ENCODE data around the gene MED26.

DNA sequence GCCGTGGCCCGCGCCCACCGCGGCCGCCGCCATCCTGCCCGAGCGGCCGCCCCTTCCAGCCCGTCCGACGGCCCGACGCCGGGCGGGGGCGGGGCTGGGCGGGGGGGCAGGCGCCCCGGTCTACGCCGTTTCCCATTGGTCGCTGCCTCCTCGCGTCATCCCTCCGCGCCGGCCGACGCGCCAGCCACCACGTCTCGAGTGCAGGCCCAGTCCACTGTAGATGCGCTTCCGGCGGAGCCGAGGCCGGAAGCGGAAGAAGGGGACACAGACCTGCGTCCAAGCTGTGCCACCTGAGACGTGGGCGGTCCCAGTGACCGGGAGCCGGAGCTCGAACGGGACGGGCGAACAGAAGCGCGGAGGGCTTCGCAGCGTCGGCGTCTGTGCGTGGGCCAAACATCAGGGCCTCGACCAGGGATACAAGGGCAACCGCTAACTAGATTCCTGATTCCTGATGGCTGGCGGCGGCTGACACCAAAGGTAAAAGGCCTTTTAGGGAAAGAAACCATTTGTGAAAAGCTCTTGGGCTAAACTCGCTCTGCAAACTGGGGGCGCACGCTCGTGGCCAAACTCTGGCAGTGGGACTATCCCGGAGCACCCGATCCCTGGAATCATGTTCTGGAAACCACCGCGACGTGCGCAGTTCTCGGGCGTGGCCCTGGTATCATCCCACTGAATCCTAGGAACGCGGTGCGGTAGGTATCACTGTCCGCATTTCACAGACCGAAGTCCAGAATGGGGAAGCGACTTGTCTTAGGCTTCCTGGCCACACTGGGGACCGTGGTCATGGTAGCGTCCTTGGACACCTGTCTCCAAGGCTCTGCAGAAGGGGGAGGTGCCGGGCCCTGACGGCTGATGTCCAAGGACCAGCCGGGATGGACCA, 55.4 kb downstream of the MED26 start, which contains the start of gene SLC35E1:
- no peak for TF ChIP-seq GFI1B (tag by site-specific recombination; IDR thresholded peaks at IDR 0.05)
- no peak for TF ChIP-seq ZNF274 (IDR thresholded peaks at IDR 0.05; ENCODE audit: low read length)
- TF ChIP-seq ZNF274 (tag by site-specific recombination; IDR thresholded peaks at IDR 0.05; ENCODE audit: borderline replicate concordance): no peak
- TF ChIP-seq, protein P1, sequence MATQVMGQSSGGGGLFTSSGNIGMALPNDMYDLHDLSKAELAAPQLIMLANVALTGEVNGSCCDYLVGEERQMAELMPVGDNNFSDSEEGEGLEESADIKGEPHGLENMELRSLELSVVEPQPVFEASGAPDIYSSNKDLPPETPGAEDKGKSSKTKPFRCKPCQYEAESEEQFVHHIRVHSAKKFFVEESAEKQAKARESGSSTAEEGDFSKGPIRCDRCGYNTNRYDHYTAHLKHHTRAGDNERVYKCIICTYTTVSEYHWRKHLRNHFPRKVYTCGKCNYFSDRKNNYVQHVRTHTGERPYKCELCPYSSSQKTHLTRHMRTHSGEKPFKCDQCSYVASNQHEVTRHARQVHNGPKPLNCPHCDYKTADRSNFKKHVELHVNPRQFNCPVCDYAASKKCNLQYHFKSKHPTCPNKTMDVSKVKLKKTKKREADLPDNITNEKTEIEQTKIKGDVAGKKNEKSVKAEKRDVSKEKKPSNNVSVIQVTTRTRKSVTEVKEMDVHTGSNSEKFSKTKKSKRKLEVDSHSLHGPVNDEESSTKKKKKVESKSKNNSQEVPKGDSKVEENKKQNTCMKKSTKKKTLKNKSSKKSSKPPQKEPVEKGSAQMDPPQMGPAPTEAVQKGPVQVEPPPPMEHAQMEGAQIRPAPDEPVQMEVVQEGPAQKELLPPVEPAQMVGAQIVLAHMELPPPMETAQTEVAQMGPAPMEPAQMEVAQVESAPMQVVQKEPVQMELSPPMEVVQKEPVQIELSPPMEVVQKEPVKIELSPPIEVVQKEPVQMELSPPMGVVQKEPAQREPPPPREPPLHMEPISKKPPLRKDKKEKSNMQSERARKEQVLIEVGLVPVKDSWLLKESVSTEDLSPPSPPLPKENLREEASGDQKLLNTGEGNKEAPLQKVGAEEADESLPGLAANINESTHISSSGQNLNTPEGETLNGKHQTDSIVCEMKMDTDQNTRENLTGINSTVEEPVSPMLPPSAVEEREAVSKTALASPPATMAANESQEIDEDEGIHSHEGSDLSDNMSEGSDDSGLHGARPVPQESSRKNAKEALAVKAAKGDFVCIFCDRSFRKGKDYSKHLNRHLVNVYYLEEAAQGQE (tag by site-specific recombination; IDR thresholded peaks at IDR 0.05): no peak
- TF ChIP-seq, protein P2, sequence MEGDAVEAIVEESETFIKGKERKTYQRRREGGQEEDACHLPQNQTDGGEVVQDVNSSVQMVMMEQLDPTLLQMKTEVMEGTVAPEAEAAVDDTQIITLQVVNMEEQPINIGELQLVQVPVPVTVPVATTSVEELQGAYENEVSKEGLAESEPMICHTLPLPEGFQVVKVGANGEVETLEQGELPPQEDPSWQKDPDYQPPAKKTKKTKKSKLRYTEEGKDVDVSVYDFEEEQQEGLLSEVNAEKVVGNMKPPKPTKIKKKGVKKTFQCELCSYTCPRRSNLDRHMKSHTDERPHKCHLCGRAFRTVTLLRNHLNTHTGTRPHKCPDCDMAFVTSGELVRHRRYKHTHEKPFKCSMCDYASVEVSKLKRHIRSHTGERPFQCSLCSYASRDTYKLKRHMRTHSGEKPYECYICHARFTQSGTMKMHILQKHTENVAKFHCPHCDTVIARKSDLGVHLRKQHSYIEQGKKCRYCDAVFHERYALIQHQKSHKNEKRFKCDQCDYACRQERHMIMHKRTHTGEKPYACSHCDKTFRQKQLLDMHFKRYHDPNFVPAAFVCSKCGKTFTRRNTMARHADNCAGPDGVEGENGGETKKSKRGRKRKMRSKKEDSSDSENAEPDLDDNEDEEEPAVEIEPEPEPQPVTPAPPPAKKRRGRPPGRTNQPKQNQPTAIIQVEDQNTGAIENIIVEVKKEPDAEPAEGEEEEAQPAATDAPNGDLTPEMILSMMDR (tag by site-specific recombination; IDR thresholded peaks at IDR 0.05): no peak; the same call in 1 of the 2 replicates
- peak; percentile 54; the same call in 1 of the 2 replicates for TF ChIP-seq BCL11A (tag by site-specific recombination; IDR thresholded peaks at IDR 0.05; ENCODE audit: low read depth)
- TF ChIP-seq, protein P3, sequence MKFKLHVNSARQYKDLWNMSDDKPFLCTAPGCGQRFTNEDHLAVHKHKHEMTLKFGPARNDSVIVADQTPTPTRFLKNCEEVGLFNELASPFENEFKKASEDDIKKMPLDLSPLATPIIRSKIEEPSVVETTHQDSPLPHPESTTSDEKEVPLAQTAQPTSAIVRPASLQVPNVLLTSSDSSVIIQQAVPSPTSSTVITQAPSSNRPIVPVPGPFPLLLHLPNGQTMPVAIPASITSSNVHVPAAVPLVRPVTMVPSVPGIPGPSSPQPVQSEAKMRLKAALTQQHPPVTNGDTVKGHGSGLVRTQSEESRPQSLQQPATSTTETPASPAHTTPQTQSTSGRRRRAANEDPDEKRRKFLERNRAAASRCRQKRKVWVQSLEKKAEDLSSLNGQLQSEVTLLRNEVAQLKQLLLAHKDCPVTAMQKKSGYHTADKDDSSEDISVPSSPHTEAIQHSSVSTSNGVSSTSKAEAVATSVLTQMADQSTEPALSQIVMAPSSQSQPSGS (tag by site-specific recombination; IDR thresholded peaks at IDR 0.05; ENCODE audit: low read depth): no peak
- no peak for TF ChIP-seq TCF7L2 (IDR thresholded peaks at IDR 0.05; ENCODE audit: borderline replicate concordance, low read depth, low read length)
- TF ChIP-seq ZNF121 (tag by site-specific recombination; IDR thresholded peaks at IDR 0.05): no peak

Data from HEK293 (cell line).